PC-9 (cell line): ENCODE data around the gene CDH16.
"Not testable (repeated sequence)": the region's sequence is repeated elsewhere in the genome, so short reads cannot be mapped to it uniquely, and the experiment has no call there.

Source experiments
- EZH2 ChIP-seq: fragments of 200-600 bp; sonication (generic); IDR thresholded peaks from 2 replicates; pipeline ENCODE4 v1.8.0; 2017; ENCODE audit warnings: antibody characterized with exemption, low read depth
- TF ChIP-seq, protein P1 (sequence below): fragments of 200-600 bp; sonication (generic); conservative IDR thresholded peaks from 2 replicates; pipeline ENCODE4 v1.6.1; 2017; ENCODE audit warnings: mixed run types, antibody characterized with exemption, mild to moderate bottlenecking, moderate library complexity

DNA sequence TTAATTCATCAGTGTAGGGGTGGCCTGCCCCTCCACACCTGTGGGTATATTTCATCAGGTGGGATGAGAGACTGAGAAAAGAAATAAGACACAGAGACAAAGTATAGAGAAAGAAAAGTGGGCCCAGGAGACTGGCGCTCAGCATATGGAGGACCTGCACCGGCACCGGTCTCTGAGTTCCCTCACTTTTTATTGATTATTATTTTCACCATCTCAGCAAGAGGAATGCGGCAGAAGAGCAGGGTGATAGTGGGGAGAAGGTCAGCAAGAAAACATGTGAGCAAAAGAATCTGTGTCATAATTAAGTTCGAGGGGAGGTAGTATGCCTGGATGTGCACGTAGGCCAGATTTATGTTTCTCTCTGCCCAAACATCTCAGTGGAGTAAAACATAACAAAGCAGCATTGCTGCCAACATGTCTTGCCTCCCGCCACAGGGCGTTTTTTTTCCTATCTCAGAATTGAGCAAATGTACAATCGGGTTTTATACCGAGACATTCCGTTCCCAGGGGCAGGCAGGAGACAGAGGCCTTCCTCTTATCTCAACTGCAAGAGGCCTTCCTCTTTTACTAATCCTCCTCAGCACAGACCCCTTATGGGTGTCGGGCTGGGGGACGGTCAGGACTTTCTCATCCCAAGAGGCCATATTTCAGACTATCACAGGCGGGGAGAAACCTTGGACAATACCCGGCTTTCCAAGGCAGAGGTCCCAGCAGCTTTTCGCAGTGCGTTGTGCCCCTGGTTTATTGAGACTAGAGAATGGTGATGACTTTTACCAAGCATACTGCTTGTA, 36.9 kb upstream of the CDH16 start:
- TF ChIP-seq, protein P1, sequence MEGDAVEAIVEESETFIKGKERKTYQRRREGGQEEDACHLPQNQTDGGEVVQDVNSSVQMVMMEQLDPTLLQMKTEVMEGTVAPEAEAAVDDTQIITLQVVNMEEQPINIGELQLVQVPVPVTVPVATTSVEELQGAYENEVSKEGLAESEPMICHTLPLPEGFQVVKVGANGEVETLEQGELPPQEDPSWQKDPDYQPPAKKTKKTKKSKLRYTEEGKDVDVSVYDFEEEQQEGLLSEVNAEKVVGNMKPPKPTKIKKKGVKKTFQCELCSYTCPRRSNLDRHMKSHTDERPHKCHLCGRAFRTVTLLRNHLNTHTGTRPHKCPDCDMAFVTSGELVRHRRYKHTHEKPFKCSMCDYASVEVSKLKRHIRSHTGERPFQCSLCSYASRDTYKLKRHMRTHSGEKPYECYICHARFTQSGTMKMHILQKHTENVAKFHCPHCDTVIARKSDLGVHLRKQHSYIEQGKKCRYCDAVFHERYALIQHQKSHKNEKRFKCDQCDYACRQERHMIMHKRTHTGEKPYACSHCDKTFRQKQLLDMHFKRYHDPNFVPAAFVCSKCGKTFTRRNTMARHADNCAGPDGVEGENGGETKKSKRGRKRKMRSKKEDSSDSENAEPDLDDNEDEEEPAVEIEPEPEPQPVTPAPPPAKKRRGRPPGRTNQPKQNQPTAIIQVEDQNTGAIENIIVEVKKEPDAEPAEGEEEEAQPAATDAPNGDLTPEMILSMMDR = not testable (repeated sequence)
- TF ChIP-seq EZH2 = not testable (repeated sequence)
